ENCODE results near the gene RTP1.

- TF ChIP-seq CTCF (IDR thresholded peaks at IDR 0.05) = no peak
- TF ChIP-seq POLR2A (IDR thresholded peaks at IDR 0.05) = no peak
These were observed 12.8 kb downstream of the RTP1 start for GRCh38 chr3:187210091-187210490.

Data from prostate gland (tissue), 2 donors.